Activated naive CD4-positive, alpha-beta T cell treated with anti-CD3 and anti-CD28 coated beads, Interleukin-2, amount 50 U/mL, for 24 hours (primary cell): Measurements from ENCODE around the gene NMT1.
"Not testable (repeated sequence)": the region's sequence is repeated elsewhere in the genome, so short reads cannot be mapped to it uniquely, and the experiment has no call there.

Experiments used
- H3K27ac Mint-ChIP-seq: one replicate; pipeline ENCODE4 v1.8.0; 2021; ENCODE audit warnings: mild to moderate bottlenecking, mixed read lengths
- H3K27me3 Mint-ChIP-seq: one replicate; pipeline ENCODE4 v1.8.0; 2021; ENCODE audit warnings: mixed read lengths
- H3K36me3 Mint-ChIP-seq: one replicate; pipeline ENCODE4 v1.8.0; 2021; ENCODE audit warnings: mixed read lengths
- H3K4me1 Mint-ChIP-seq: one replicate; pipeline ENCODE4 v1.8.0; 2021; ENCODE audit warnings: mixed read lengths
- H3K4me3 Mint-ChIP-seq: one replicate; pipeline ENCODE4 v1.8.0; 2021; ENCODE audit warnings: mild to moderate bottlenecking, mixed read lengths
- H3K9me3 Mint-ChIP-seq: one replicate; pipeline ENCODE4 v1.8.0; 2021; ENCODE audit warnings: mixed read lengths

The NMT1 gene

DNA sequence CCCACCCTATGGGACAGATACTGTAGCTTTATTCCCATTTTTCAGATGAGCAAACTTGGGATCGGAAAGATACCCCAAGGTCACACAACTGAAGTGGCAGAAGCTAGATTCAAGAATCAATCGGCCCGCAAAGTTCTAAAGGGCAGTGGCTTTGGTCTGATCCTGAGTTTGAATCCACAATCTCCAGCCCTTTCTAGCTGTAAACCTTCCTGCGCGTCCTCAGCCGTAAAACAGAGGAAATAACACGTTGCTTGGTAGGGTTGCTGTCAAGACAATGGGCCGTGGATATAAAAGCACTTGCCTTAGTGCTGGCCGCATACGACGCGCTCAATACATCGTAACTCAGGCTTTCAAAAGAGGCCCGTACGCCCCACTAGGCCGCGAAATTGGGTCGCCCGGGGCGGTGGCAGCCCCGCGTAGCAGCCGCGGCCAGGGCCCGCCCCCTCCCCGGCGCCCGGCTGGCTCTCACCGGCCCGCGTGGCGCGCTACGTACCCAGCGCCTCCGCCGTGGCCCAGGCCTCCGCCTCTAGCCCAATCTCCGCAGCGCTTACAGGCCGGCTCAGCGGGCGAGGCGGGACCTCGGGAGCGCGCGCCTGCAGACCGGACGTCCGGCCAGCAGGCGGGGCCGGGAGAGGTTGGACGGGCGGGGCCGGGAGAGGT lies 9.9 kb upstream of the NMT1 start, which contains the start of gene DCAKD:
DCAKD (minus strand) TSS at position 573 of the 660 bp plus-strand sequence. CDS start 16,747 bp downstream, outside the sequence.
- Mint-ChIP-seq H3K27me3 (no peaks in the 10 kb centered on the region), H3K27ac (peak within 1 kb of the TSS; percentile 98), H3K4me3 (peak within 1 kb of the TSS; percentile 98), H3K9me3 (no peaks in the 10 kb centered on the region), H3K36me3 (no peaks in the 10 kb centered on the region), H3K4me1 (peaks cover 40% of the 10 kb centered on the region)

DNA sequence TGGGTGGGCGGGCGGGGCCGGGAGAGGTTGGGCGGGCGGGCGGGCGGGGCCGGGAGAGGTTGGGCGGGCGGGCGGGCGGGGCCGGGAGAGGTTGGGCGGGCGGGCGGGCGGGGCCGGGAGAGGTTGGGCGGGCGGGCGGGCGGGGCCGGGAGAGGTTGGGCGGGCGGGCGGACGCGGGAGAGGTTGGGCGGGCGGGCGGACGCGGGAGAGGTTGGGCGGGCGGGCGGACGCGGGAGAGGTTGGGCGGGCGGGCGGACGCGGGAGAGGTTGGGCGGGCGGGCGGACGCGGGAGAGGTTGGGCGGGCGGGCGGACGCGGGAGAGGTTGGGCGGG lies 9.4 kb upstream of the NMT1 start:
- not testable (repeated sequence) for H3K27ac Mint-ChIP-seq, H3K27me3 Mint-ChIP-seq, H3K9me3 Mint-ChIP-seq, H3K4me3 Mint-ChIP-seq, H3K36me3 Mint-ChIP-seq
- H3K4me1 Mint-ChIP-seq = peaks cover 37% of the 10 kb centered on the region

DNA sequence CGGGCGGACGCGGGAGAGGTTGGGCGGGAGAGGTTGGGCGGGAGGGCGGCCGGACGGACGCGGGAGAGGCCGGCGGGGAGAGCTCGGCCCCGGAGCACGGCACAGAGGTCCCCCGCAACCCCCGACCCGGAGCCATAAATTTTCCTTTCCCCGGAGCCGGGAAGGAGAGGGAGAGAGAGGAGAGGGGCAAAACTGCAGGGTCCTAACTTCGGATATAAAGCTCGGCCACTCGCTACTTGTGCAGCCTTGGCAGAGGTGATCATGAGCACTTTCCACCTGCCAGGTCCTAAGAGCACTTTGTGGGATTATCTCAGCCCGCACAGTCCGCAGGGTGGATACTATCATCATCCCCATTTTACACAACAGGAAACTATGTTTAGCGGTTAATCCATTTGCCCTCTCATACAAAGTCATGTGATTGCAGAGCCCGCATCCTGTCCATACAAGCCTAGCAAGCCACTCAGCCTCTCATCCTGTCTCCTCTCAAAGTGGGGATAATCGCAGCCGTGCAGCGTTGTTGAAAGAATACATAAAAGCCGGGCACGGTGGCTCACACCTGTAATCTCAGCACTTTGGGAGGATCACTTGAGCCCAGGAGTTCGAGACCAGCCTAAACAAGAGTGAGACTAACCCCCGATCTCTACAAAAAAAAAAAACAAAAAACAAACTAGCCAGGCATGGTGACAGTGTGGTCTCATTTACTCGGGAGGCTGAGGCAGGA lies 8.9 kb upstream of the NMT1 start:
- Mint-ChIP-seq H3K9me3 (no peaks in the 10 kb centered on the region), H3K4me3 (peak overlapping the region; percentile 72), H3K27me3 (no peaks in the 10 kb centered on the region), H3K36me3 (no peaks in the 10 kb centered on the region), H3K4me1 (peaks cover 32% of the 10 kb centered on the region), H3K27ac (peak overlapping the region; percentile 83)

DNA sequence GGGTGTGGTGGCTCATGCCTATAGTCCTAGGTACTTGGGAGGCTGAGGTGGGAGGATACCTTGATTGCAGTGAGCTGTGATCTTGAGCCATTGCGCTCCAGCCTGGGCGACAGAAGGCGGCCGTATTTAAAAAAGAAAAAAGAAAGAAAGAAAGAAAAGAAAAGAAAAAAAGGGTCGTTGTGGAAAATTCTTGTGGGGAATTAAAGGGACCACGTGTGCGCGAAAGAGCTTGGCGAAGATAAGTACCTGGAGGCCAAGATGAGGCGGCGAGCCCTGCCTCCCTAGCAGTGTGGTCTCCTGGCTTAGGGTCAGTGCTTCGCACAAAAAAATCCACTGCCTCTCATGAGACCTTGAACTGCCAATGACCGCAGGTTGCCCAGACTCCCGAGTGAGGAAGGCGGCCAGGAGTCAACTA lies 728 bp upstream of the NMT1 start:
- H3K9me3 Mint-ChIP-seq = no peaks in the 10 kb centered on the region
- peaks cover 51% of the 10 kb centered on the region for H3K4me1 Mint-ChIP-seq
- peak overlapping the region; percentile 100 for H3K27ac Mint-ChIP-seq
- H3K36me3 Mint-ChIP-seq = peaks cover 2% of the 10 kb centered on the region
- H3K27me3 Mint-ChIP-seq = no peaks in the 10 kb centered on the region
- peak overlapping the region; percentile 93 for H3K4me3 Mint-ChIP-seq

DNA sequence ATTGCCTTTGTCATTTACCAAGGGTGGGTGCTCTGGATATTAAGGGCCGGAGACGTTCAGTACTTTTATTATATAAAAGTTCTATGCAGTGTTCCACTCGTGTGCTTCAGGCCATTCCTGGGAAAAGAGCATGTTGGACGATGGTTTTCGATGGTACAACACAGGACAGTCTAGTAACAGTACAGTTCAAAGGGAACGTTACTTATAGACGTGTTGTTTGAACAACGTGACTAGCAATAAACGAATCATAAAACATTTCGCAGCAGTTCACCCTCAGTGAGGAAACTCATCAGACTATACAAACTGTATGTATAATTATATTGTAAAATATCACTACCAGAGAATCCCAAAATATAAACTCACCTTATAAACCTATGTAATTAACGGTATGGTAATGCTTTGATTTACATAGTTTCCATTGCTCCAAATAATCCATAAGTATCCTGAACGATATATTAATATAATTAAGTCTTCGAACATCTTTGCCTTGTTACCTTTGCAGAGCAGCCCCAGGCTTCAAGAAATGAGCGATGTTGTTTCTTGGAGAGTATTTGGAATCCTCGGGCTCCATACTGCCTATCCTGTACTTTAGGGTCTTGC lies 589 bp downstream of the NMT1 start:
- no peaks in the 10 kb centered on the region for H3K9me3 Mint-ChIP-seq
- no peaks in the 10 kb centered on the region for H3K27me3 Mint-ChIP-seq
- H3K4me3 Mint-ChIP-seq = peak overlapping the region; percentile 93
- H3K4me1 Mint-ChIP-seq = peaks cover 48% of the 10 kb centered on the region
- H3K27ac Mint-ChIP-seq = peak overlapping the region; percentile 100
- peaks cover 2% of the 10 kb centered on the region for H3K36me3 Mint-ChIP-seq

DNA sequence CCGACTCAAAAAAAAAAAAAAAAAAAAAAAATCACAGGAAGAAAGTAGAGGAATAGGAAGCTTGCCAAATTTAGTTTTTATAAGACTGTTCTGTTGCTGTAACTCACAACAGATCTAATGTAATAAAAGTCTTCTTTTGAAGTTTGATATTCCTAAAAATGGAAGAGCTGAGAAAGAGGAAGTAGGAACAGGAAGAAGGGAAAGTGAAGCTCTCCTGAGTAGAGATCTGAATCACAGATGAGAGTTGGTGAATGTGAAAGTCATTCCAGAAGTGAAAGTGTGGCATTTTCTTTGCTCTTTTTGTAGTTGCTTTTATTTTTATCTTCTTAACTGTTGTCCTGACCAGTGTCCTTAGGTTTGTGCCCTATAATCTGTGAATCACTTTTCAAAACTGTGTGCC lies 2.1 kb downstream of the NMT1 start:
- Mint-ChIP-seq H3K9me3 (no peaks in the 10 kb centered on the region), H3K27me3 (no peaks in the 10 kb centered on the region), H3K4me1 (peaks cover 62% of the 10 kb centered on the region), H3K4me3 (peak overlapping the region; percentile 93), H3K27ac (peak overlapping the region; percentile 85), H3K36me3 (peaks cover 5% of the 10 kb centered on the region)

DNA sequence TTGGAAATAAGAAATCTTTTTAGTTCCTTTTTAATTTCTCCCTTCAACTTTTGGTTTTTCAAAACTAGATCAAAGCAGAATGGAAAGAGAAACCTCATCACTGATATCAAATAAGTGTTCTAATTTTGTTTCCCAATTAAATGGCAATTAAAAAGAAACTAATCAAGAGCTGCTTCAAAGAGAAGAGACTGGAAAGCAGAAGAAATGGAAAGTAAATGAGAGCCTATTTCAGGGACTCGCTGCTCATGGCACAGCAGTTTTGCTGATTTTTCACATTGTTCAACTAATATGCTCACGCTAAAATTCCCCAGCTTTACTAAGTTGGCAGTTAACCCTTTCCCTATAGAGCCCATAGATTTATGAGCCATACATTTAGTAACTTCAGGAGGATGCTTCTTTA lies 6.5 kb downstream of the NMT1 start:
- Mint-ChIP-seq H3K4me1 (peaks cover 49% of the 10 kb centered on the region), H3K9me3 (no peaks in the 10 kb centered on the region), H3K36me3 (peaks cover 5% of the 10 kb centered on the region), H3K27ac (peak overlapping the region; percentile 23), H3K27me3 (no peaks in the 10 kb centered on the region), H3K4me3 (no peak overlapping the region)

DNA sequence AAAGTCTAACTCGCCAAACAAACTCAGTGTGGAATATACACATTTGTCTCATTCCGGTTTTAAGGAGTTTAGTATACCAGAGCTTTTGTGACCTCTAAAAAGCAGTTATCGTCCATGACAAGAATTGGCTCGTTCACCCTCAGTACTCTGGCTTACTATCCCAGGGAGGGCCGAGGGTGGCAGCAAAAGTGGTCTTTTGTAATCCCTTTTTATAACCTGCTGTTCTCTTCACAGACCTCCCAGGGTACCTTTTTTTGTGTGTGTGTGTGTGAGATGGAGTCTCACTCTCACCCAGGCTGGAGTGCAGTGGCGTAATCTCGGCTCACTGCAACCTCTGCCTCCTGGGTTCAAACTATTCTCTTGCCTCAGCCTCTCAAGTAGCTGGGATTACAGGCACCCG lies 8.9 kb downstream of the NMT1 start:
- Mint-ChIP-seq H3K36me3 (peaks cover 9% of the 10 kb centered on the region), H3K9me3 (no peaks in the 10 kb centered on the region), H3K4me1 (peaks cover 37% of the 10 kb centered on the region), H3K4me3 (no peak overlapping the region), H3K27me3 (no peaks in the 10 kb centered on the region), H3K27ac (no peak overlapping the region)

DNA sequence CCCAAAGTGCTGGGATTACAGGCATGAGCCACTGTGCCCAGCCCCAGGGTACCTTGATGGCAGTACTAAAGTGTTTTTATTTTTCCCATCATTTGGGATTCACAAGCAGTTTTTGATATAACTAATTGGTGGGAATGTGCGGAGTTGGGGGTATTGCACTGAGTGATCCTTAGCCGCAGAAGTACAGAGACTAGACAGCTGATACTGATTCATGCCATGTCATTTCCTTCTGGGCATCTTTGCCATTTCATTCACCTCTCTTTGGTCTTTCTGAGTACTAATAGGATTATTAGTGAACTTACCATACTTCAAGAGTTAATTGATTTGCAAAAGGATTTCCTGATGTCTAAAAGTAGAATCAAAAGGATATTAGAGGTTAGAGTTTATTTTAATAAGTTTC lies 9.7 kb downstream of the NMT1 start:
- Mint-ChIP-seq H3K4me3 (no peak overlapping the region), H3K4me1 (peaks cover 35% of the 10 kb centered on the region), H3K9me3 (no peaks in the 10 kb centered on the region), H3K27me3 (no peaks in the 10 kb centered on the region), H3K36me3 (peaks cover 9% of the 10 kb centered on the region), H3K27ac (peak overlapping the region; percentile 6)

DNA sequence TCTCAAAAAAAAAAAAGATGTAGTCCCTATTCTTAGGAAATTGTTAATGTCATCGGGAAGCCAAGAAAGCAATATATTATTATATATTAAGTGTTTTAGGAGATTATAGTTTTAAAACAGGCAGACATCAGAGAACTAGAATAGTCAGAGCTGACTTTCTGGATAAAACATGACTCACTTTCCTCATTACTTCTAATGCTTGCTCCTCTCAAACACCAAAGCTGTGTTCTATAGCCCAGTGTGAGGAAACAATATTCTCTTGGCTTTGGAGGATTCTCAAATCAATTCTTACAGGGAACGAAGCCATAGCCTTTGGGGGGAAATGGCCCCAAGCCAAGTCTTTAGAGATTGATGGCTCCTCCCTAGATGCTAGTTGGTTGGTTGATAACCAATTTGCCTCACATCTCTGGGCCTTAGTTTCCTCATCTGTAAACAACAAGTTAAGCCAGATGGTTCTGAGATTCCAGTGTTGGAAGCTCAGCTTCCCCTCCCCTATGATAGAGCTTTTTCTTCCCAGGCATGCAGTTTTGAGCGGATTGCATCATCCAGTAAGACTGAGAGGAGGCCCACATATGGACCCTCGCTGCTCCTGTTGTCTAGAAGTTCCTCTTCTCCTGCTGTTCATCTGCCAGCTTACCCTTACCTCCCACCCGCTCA lies 12.4 kb downstream of the NMT1 start:
- peaks cover 5% of the 10 kb centered on the region for H3K36me3 Mint-ChIP-seq
- H3K27me3 Mint-ChIP-seq = no peaks in the 10 kb centered on the region
- no peak overlapping the region for H3K27ac Mint-ChIP-seq
- H3K4me3 Mint-ChIP-seq = no peak overlapping the region
- no peaks in the 10 kb centered on the region for H3K9me3 Mint-ChIP-seq
- peaks cover 45% of the 10 kb centered on the region for H3K4me1 Mint-ChIP-seq

DNA sequence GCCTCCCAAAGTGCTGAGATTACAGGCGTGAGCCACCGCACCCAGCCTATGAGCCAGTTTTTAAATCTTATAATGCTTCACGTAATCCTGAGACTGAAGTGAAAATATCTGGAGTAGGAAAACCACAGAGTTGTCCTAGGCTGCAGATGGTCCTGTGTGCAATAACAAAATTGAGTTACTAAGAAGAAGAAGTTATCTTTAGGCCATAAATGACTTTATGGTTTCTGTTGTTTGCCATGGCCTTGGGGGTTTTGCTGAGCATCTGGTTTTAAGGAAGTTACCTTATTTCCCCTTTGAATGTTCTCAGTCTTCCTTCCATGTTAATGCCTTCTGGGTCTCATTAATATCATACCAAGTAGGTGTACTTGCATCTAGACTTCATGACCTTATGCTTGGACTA lies 16.5 kb downstream of the NMT1 start:
- no peaks in the 10 kb centered on the region for H3K27me3 Mint-ChIP-seq
- peaks cover 8% of the 10 kb centered on the region for H3K36me3 Mint-ChIP-seq
- no peaks in the 10 kb centered on the region for H3K9me3 Mint-ChIP-seq
- no peak overlapping the region for H3K27ac Mint-ChIP-seq
- H3K4me3 Mint-ChIP-seq = no peak overlapping the region
- H3K4me1 Mint-ChIP-seq = peaks cover 34% of the 10 kb centered on the region

DNA sequence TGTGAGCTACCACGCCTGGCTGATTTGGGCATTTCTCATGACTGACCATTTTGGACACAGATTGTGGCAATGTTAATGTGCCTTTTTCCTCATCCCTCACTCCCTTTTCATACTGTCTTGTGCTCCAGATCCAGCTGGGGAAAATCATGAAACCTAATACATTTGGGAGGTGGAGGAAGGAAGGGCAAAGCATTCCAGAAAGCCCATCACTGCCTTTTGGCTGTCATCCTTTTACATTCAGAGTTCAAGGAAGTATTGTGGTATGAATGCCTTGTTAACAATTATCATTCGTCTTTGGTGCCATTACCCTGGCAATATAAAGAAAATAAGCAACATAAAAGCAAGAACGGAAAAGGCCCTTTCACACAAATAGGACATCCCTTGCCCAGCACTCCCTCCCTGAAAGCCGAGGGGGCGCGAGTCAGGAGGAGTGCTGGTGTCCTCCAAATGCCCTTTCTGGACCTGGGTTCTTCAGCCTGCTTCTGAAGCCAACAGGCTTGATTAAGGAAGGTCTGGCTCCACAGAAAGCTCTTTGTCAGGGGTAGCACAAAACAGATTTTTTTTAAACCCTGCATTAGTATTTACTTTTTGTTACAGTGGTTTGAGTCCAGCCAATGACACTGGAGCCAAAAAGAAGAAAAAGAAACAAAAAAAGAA lies 20.1 kb downstream of the NMT1 start:
- no peaks in the 10 kb centered on the region for H3K9me3 Mint-ChIP-seq
- H3K27ac Mint-ChIP-seq = no peak overlapping the region
- H3K36me3 Mint-ChIP-seq = peaks cover 4% of the 10 kb centered on the region
- H3K27me3 Mint-ChIP-seq = no peaks in the 10 kb centered on the region
- H3K4me3 Mint-ChIP-seq = no peak overlapping the region
- peaks cover 20% of the 10 kb centered on the region for H3K4me1 Mint-ChIP-seq

DNA sequence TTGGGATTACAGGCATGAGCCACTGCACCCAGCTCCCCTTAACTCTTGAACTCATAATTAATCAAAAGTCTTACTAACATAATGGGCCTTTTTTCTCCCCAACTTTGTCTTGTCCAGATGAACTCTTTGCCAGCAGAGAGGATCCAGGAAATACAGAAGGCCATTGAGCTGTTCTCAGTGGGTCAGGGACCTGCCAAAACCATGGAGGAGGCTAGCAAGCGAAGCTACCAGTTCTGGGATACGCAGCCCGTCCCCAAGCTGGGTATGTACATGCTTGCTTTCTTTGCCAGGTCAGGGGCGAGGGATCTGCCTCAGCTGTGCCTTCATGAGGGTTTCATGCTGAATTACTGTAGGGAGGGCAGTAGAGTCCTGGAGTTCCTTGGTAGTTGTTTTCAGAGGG lies 25.3 kb downstream of the NMT1 start:
- Mint-ChIP-seq H3K9me3 (no peaks in the 10 kb centered on the region), H3K4me1 (no peaks in the 10 kb centered on the region), H3K27me3 (no peaks in the 10 kb centered on the region), H3K36me3 (peaks cover 10% of the 10 kb centered on the region), H3K4me3 (no peak overlapping the region), H3K27ac (no peak overlapping the region)

DNA sequence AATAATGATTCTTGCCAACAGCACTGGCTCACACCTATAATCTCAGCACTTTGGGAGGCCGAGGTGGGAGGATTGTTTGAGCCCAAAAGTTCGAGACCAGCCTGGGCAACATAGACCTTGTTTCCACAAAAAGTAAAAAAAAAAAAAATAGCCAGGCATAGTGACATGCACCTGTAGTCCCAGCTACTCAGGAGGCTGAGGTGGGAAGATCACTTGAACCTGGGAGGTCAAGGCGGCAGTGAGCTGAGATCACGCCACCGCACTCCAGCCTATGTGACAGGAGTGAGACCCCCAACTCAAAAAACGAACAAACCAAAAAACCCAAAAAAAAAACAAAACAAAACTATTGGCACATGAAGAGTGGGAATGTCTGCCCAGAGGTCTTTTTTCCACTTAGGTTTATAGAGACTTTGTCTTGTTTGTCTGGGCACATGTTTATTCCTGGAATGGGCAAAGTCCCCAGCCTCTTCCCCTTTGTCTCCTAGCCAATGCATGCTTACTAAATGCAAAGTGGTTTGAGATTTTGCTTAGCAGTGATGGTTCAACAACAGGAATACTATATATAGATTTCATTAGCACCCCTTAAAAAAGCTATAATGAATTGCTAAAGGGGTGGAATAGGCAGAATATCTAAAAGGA lies 25.9 kb downstream of the NMT1 start:
- Mint-ChIP-seq H3K4me1 (no peaks in the 10 kb centered on the region), H3K27me3 (no peaks in the 10 kb centered on the region), H3K9me3 (no peaks in the 10 kb centered on the region), H3K36me3 (peaks cover 8% of the 10 kb centered on the region), H3K27ac (no peak overlapping the region), H3K4me3 (no peak overlapping the region)

DNA sequence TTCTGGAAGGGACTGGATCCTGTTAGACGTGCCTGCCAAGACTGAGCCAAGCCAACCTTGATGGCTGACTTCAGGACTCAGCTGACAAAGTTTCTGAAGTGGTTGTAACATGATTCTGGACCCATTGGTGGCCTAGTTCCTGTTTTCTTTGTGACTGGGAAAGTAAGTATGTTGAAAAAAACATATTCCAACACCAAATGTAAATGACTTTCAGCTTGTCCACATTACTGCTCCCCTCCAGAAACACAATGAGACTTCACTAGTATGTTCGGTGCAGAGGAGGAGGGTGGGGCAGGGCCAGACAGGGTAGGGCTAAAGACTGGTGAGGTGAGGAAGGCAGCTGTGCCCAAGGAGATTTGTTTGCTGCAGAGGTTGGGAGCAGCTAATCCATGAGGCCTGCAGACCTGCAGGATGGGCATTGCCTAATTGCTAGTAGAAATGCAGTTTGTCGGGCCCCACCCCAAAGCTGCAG lies 26.4 kb downstream of the NMT1 start:
- Mint-ChIP-seq H3K36me3 (peaks cover 10% of the 10 kb centered on the region), H3K4me1 (no peaks in the 10 kb centered on the region), H3K27me3 (no peaks in the 10 kb centered on the region), H3K9me3 (no peaks in the 10 kb centered on the region), H3K4me3 (no peak overlapping the region), H3K27ac (no peak overlapping the region)
